HPDE6-E6E7 (cell line): ENCODE data around the gene TET3.
A peak's percentile ranks its signal among the peaks of the same experiment; 100 is the strongest.

Source experiments
- DNase-seq: peaks from one replicate; pipeline ENCODE4 v3.0.0; 2011; ENCODE audit warnings: missing footprints; ENCODE audit errors: extremely low spot score

The TET3 gene

DNA sequence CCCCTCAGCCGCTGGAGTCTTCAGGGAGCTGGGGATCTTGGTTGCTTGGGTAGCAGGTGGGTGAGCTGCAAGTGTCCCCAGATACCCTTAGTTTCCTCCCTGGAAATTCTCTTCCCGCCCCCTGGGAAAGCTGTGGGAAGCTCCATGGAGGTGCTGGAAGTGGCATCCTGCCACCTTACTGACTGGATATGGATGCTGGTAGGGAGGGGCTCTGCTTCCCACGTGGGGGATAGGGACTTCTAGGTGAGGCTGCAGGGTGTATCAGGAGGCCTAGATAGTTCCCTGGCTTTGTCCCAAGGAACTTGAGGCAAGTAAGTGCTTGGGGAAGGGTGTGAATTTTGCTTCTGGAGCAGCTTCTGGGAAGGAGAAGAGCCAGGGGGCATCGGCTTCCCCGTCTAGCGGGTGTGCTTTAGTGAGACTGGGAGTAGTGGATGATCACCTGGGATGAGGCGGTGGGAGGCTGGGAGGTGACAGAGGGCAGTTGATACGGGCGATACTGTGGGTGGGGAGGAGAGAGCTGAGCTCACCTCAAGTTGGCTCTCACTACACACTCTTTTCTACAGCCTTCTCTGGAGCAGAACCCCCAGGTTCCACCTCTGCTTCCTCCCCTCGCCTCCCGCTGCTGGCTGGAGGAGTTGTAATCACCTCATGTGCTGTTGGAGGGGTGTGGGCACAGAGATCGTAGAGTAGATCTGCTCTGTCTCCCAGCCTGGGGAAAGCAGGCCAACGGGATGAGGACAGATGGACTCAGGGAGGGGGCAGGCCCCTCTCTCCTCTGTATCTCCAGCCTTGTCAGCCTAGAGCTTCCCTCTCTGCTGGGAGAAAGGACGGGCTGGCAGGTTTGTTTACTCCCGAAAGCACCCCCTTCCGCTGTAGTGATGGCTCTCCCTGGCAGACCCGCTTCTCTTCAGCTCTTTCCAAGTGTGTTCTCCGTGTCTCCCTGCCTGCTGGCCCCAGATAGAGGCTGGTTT, 19.8 kb downstream of the TET3 start:
- DNase-seq, result no peak

DNA sequence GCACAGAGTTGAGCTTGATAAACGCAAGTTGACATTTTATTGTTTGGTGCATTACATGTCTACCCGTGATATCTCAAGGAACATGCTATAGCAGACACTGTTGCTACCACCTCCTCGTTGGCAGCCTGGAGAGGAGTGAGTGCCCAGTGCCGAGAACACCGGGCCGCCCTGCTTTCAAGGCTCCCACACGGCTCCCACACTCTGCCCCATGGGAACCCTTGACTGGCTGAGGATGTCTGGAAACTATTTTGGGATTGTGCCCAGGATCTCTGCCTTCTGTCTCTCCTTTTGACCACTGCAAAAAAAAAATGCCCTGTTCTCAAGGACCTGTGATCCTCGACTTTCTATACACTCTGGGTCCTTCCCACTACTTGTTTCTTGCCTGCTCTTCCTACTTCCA, 21.1 kb downstream of the TET3 start:
- DNase-seq, result no peak

DNA sequence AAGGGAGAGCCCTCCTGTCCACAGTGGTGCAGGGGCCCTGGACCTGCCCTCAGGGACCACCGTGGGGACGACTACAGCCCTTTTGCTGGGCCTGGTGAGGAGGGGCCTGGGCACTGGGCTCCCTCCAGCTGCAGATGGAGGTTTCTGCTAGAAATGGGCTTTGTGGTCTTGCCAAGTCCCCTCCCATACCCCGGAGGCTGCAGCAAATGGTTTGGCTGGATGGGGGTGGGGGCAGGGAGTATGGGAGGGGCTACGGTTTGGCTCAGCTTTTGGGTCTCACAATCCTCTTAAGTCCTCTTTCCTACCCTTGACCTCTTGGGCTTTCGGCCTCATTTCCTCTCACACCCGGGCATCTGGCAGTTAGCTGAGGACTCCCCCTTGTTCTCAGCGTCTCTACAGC, 21.7 kb downstream of the TET3 start:
- no peak for DNase-seq

DNA sequence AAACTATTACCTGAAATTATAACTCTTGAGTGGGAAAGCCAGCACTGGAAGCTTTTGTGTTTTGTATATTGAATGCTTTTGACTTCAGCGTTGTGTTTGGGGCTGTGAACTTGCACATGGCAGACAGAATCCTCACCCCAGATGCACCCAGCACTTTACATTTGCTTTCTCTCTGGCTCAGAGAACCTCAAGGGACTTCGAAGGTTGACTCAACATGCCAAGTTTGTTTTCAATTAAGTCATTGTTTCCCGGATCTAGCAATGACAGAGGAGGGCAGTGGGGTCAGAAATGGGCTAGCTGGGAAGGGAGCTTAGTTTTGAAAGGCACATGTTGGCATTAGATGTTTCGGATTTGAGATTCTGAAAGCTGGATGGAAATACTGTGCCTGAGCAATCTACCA, 22.4 kb downstream of the TET3 start:
- no peak for DNase-seq

DNA sequence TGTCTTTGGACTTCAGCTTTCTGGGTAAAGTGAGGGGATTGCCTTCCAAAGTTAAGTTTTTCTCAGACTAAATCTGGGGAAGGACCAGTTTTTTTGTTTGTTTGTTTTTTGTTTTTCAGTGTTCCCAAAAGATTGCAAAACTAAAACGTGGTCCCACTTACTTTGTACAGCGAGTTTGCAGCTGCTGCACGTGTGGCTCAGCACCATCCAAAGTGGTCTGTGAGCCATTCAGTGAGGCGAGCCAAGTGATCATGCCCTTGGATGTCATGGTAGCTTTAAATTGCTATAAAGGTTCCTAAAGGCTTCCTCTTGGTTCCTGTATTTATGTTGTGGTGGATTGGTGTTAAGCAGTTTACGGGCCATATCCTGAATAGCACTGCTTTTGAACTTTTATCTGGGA, 23.0 kb downstream of the TET3 start:
- no peak for DNase-seq

DNA sequence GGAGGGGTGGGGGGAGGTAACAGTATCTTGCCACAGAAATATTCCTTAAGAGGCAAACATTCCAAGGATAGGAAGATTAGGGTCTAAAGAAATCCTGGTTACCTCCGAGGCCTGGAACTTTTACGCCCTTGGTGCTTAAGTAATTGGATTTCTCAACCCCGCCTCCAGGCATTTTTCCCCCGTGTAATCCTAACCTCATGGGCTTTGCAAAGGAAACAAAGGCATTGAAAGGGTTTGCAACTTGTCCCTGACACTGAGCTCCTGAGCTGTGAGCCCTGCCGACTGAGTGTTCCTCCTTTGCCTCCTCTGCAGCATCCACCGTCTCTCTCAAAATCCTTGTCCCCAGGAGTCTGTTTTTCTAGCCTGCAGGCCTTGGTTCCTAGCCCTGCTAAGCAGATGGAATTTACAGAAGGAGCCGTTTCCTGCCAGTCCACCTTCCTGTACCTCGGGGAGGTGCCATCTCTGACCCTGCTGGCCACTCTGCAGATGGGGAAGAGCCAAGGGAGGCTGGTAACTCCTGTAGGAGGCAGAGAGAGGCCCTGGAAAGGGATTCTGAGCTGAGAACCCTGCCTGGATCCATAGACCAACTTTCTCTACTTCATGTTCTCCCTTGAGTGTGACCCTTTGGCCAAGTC, 24.2 kb downstream of the TET3 start:
- DNase-seq, result no peak

DNA sequence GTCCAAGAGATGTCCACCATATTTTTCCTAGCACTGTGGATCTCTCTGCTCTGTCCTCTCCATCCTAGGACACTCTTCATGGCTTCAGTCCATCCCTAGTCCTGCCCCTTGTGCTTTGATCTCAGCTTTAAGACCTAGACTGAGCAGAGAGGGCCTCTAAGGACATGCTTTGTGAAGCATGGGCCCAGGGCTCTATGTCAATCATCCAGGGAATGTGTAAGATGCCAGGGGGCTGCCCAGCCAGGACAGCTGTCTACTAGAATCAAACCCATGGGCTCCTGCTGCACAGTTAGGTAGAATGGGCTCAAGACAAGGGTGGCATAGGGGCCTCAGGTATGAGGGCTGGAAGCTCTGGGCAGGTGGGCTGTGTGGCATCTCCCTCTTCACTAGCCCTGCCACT, 24.9 kb downstream of the TET3 start:
- no peak for DNase-seq

DNA sequence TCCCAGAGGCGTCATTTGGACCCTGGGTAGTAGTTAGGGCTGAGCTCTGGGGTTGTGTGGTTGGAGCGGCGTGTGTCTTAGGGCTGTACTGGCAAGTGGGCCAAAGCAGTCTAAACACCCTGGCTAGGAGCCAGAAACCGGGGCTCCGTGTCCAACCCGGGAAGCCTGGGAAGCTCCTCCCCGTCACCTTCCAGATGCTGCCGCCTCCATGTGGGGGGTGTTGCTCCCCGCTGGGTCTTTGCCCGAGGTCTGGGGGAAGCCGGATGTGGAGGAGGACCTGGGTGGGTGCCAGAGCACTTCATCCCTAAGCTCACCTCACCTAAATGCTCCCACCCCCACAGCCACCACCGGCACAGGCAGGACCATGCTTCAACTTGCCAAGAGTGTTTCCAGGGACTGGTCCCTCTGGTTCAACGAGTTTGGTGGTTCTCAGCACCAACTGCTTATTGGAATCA, 25.4 kb downstream of the TET3 start:
- peak; percentile 95 for DNase-seq

DNA sequence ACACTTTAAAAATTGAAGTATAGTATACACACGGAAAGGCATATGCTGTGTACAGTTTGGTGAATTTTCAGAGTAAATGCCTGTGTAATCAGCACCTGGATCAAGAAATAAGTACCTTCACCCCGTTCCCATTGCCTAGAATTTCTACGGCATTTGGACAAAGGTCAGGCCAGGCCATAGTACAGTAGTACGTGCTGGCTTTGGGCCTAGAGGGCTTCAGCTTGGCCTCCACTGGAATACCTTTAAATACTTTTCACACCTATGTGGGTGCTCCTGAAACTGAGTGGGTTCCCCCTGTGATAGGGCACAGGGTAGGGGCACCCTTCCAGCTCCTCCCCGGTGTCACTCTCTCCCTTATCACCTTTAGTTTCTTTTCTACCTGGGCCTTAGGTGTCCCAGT, 26.5 kb downstream of the TET3 start:
- DNase-seq, result no peak

DNA sequence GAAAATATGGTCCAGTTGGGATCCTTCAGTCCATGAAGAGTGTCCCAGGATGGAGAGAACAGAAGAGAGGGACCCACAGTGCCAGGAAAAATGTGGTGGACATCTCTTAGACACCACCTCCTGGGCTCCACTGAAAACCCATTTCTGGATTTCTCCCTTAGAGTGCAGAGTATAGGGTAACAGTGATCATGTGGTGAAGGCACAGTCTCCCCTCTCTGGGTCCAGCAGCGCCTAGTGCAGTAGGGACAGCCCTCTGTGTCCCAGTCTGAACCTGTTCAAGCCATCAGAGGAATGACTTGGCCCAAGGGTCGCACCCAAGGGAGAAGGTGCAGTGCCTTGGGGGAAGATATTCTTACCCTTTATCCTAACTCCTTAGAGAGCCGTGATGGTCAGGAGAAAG, 30.1 kb downstream of the TET3 start:
- no peak for DNase-seq

DNA sequence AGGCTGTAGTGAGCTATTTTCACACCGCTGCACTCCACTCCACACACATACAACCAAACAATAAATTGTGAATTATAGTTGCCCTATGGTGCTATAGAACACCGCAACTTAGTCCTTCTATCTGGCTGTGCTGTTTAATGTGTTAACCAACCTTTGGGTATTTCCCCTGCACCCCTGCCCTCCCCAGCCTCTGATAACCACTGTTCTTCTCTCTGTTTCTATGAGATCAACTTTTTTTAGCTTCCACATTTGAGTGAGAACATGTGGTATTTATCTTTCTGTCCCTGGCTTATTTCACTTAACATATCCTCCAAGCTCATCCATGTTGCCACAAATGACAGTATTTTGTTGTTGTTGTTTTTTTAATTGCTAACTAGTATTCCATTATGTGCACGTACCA, 32.5 kb downstream of the TET3 start:
- no peak for DNase-seq

DNA sequence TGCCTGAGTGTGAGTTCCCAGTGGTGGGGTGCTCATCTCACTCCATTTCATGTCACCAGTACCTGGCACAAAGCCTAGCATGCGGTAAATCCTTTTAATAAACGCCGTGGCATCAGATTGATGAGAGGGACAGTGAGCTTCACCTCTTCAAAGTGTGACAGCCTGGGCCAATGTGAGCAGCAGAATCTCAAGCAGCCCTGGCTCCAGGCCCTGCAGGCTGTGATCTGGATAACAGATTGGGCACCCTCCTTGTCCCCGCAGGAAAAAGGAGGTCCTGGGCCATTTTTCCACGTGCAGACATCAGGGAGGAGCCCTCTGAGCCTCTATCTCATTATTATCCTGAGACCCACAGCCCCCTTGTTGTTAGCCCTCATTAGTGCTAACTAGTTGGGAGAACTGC, 34.8 kb downstream of the TET3 start:
- no peak for DNase-seq

DNA sequence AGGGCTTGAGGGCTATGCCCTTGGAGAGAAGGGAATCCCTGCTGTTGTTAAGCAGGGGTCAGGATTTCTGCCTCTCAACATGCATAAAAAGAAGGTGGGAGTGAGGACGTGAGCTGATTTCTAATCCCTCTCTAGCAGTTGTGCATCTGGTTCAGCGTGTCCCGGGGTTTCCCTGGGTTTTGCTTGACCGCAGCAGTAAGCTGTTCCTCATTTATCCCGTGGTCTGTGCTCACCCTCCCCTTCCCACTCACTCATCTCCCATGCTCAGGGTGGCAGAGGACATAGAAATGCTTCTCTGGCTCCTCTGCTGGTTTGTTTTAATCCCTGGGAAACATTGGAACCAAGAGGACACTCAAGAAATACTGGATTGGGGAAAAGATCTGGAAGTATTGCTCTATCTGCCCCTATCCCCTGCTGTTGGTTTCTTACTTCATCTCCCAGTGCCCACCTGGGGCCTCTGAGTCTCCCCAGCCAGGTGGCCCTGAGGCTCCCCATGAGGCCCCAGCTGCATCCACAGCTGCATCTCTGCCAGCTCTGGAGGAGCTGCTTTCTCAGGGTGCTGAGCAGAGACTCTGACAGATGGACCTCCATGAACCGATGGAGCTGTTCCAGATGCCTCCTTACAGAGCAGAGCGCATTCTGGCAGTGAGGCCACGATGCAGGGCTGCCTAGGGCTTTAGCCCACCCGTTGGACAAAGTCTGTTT, 36.1 kb downstream of the TET3 start:
- no peak for DNase-seq

DNA sequence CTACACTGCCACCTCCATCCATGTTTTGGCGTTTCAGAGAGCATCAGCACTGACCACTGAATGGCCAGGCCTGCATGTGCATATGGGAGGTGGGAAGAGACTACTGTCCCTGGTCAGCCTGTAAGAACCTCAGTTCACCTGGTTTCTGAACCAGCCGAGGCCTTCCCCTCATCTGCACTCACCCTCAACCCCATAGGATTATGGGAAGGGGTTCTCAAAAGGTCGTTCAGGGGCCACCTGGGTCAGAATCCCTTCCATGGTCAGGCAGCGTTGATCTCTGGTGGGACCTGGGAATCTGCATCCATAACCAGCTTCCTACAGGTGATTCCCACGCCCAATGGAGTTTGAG, 36.7 kb downstream of the TET3 start:
- DNase-seq, result no peak

DNA sequence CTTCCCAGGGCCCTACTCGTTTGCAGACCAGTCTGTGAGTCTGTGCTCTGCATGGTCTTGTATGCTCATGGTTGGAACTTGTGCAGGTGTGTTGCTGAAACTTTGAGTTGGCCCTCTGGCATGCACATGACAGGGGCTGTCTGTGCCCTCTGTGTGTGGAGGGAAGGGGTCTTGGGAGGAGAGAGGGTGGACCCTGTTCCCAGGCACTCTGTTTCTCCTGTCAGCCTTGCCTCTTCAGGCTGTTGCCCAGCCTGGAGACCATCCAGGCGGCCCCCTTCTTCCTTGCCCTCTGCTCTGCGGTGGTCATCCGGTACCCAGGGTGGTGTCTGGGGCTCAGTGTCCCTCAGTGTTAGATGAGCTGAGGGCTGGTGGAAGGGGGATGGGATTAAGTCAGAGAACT, 39.5 kb downstream of the TET3 start:
- no peak for DNase-seq

DNA sequence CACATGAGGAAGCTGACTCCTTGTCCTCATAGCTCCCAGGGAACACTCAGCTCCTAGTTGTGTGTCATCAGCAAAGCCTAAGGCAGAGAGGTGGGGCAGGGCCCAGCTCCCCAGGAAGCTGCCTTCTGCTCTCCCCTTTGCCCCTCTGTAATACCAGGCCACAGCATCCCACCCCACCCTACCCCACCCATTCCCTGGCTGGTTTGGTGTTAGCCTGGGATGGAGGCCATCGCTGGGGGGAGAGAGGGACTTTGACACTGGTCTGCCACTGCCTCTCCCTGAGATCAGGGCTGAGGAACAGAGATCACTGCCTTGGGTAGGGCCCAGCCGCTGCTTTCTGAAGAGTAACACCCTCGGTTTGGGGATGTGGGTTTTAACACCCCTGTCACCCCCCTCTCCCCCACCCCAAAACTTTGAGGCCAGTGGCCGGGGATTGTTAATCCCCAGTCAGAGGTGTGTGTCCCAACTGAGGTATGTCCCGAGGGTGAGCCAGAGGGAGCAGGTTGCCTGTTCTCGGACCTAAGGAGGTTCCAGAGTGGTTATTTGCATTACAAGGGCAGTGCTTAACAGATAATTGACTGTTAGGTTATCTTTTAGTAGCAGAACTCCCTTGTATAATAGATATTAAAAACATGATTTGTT, 41.4 kb downstream of the TET3 start:
- no peak for DNase-seq

DNA sequence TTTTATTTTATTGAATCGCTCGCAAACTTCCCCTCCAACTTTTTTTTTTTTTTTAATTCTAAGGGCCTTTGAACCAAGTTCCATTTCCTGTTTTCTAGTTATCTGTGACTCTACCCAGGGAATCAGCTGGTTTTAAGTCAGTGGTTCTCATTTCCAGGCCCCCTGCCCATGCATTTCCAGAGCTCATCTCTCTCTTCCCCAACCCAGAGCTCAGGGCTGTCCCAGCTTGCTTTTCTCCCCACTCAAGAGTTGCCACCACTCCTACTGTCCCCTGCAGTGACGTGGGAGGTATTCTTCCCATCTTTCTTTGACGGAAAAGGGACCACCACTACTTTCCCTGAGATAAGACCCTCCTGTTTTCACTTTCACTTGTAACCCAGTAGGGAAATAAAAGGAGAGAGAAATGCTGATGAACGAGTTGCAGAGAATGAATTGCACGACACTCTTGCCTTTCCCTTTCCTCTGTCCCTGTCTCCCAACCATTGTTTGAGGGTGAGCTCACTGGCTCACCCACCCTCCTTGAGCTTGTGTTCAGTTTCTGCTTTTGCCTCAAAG, 42.1 kb downstream of the TET3 start:
- no peak for DNase-seq

DNA sequence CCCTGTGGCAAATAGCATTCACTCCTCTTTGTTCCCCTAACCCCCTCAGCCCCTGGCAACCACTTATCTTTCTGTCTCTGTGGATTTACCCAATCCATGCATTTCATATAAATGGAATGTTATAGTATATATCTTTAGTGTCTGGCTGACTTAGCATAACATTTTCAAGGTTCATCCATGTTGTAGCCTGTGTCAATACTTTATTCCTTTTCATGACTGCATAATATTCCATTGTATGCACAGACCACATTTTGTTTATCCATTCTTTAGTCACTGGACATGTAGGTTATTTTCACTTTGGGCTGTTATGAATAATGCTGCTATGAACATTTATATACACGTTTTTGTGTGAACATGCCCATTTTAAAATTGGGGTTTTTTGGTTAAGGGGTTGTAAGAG, 42.8 kb downstream of the TET3 start:
- DNase-seq, result no peak

DNA sequence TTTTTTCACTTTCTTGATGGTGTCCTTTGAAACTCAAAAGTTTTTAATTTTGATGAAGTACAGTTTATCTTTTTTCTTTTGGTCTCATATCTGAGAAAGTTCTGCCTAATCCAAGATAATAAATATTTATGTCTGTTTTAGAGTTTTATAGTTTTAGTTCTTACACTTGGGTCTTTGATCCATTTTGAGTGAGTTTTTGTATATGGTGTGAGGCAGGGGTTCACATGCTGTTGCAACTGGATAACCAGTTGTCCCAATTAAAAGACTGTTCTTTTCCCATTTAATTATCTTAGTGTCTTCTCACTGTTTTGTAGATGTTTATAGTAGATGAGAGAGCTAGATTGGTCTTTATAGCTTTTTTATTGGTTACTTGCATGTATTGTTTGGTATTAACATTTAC, 43.6 kb downstream of the TET3 start:
- no peak for DNase-seq

DNA sequence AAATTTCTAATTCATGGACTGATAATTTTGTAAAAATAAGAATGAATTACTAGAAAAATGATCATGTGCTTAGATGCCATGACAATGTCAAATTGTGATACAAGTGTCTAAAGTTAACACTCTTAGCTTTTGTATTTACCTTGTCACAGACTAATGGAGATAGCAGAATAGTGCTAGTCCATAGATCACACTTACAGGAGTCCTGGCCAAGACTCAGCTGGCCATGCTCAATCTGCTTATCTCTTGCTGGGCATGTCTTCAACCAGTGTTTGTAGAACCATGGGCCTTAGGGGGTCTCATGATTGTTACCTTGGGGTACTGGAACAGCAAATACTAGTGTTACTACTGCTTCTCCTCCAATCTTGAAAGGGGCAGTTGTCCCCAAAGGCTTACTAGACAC, 44.0 kb downstream of the TET3 start:
- DNase-seq, result no peak

DNA sequence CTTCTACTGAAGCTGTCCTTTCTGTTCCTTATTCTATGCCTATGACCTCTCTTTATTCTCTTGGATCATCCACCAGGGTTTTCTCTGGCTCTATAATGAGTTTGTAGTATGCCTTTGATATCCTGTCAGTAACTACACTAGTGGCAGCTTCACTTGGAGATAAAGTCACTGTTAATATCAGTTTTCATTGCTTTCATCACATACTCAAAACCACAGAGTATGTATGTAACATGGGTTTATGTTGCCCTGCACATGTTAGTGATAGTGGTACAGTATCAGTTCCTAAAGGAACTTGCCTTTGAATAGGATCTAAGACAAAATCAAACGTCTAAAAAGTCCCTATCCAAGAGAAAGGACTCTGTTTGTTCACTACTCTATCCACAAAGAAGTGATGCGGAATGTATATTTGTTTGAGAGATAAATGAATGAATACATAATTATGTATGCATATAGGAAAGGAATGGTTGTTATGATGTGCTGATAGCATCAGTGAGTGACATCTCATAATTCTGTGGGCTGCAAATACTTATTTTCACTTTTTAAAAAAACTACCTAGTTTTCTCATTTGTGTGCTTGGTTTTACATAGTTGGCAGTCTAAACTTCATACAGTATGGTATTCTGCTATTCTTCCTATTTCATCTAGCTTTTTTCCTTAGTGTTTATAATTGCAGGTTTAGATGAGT, 45.1 kb downstream of the TET3 start:
- DNase-seq, result no peak
